HepG2 (cell line): Measurements from ENCODE around the gene COX7A1. TPM values are rescaled to one million over a fixed set of nuclear protein-coding genes. Genes with fewer than 3 reads are reported as not detected.

ENCODE experiments used
- CREM ChIP-seq, 2 experiments: sonication (generic) in 1 of 2; formaldehyde crosslinking in 1 of 2; IDR thresholded peaks; 2 replicates each; pipeline versions ENCODE4 v1.4.0 to v1.6.1; 2016 to 2020; ENCODE audit warnings: antibody characterized with exemption in 1 of 2, mild to moderate bottlenecking in 1 of 2, missing genetic modification reagents in 1 of 2
- ELF1 ChIP-seq: sonication (generic); formaldehyde crosslinking; IDR thresholded peaks from 2 replicates; pipeline ENCODE4 v1.4.0; 2020; ENCODE audit warnings: missing genetic modification reagents
- HNRNPH1 ChIP-seq: fragments of 200-400 bp; formaldehyde crosslinking; optimal IDR thresholded peaks from 2 replicates; pipeline ENCODE3; 2017; ENCODE audit warnings: mild to moderate bottlenecking, low read depth, low read length
- KDM1A ChIP-seq: IDR thresholded peaks from 2 replicates; pipeline ENCODE4 v1.6.1; 2016; ENCODE audit warnings: missing compliant biosample characterization
- MAZ ChIP-seq, 2 experiments: sonication (generic) in 1 of 2; formaldehyde crosslinking in 1 of 2; IDR thresholded peaks; 2 replicates each; pipeline versions ENCODE4 v1.5.0 to v1.6.1; 2012 to 2020; ENCODE audit warnings: low read depth in 2 of 2, mild to moderate bottlenecking in 2 of 2, borderline replicate concordance in 1 of 2, improper control_type of control experiment in 1 of 2, low read length in 1 of 2, missing genetic modification reagents in 1 of 2, moderate library complexity in 1 of 2
- RAD21 ChIP-seq: fragments of 450-650 bp; formaldehyde crosslinking; IDR thresholded peaks from 2 replicates; pipeline ENCODE4 v1.5.0; 2020; ENCODE audit warnings: mild to moderate bottlenecking
- ZMAT3 ChIP-seq: sonication (generic); formaldehyde crosslinking; conservative IDR thresholded peaks from 2 replicates; pipeline ENCODE4 v1.7.0; 2021; ENCODE audit warnings: missing genetic modification reagents
- ZNF460 ChIP-seq: sonication (generic); formaldehyde crosslinking; IDR thresholded peaks from 2 replicates; pipeline ENCODE4 v1.5.1; 2020; ENCODE audit warnings: missing genetic modification reagents, mild to moderate bottlenecking, borderline replicate concordance
- ZNF563 ChIP-seq: sonication (generic); formaldehyde crosslinking; IDR thresholded peaks from 2 replicates; pipeline ENCODE4 v1.8.0; 2022; ENCODE audit warnings: mild to moderate bottlenecking, moderate library complexity, missing genetic modification reagents
- ZNF652 ChIP-seq: IDR thresholded peaks from 2 replicates; pipeline ENCODE4 v1.6.1; 2016; ENCODE audit warnings: low read depth, borderline replicate concordance
- polyA plus RNA-seq, 8 experiments: library from polyadenylated mRNA; depleted of rRNA in 3 of 8; stranded (reverse) in 7 of 8; unstranded in 1 of 8; fragments of >200 nt; fragmentation: Illumina TruSeq in 4 of 8; extraction: Trizol in 4 of 8; gene quantifications; 2 replicates each; pipeline versions ENCODE4 v1.2.1 to v1.2.3, GENCODE V29; 2011 to 2016; ENCODE audit warnings: low read depth in 4 of 8, missing spikeins in 1 of 8, mixed read lengths in 1 of 8; ENCODE audit not compliant: insufficient read depth in 1 of 8
- total RNA-seq, 5 experiments: library from RNA; depleted of rRNA; stranded (reverse); fragments of >200 nt; fragmentation: Illumina TruSeq; extraction: Trizol; gene quantifications; 2 replicates each; pipeline ENCODE4 v1.2.3, GENCODE V29; 2016; ENCODE audit warnings: low read depth in 1 of 5
- TF ChIP-seq, protein P1 (sequence below): sonication (generic); formaldehyde crosslinking; IDR thresholded peaks from 2 replicates; pipeline ENCODE4 v1.5.1; 2020; ENCODE audit warnings: mild to moderate bottlenecking, missing genetic modification reagents
- TF ChIP-seq, protein P2 (sequence below): IDR thresholded peaks from 2 replicates; pipeline ENCODE4 v1.6.1; 2016; ENCODE audit warnings: low read depth, control low read depth
- TF ChIP-seq, protein P3 (sequence below): sonication (generic); formaldehyde crosslinking; IDR thresholded peaks from 2 replicates; pipeline ENCODE4 v1.8.1; 2023; ENCODE audit warnings: mild to moderate bottlenecking, inconsistent platforms, moderate library complexity, missing genetic modification reagents, borderline replicate concordance
- TF ChIP-seq, protein P4 (sequence below): sonication (generic); formaldehyde crosslinking; IDR thresholded peaks from 2 replicates; pipeline ENCODE4 v1.5.0; 2020; ENCODE audit warnings: mild to moderate bottlenecking, missing genetic modification reagents, borderline replicate concordance

The COX7A1 gene
- total and polyA plus RNA-seq, 2 of the 13 experiments (the other 11 are each of a cell fraction or from before 2014, with no cell fraction given), result not detected

DNA sequence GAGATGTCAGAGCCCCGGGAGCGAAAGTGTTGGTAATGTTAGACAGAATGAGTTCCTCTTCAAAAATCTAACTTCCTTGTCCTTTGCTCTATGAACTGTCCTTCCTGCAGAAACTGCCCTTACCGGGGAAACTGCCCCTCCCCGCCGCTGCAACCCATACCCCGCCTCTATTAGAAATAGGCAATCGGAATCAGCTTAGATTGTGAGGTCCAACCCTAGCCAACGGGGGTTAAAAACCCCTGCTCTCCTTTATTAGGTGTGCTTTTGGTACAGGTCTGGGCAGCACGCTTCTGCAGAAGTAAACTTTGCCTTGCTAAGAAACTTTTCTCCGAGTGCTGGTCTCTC, 23.9 kb downstream of the COX7A1 start (continued):
- TF ChIP-seq ZMAT3 (CRISPR knock-in tag) (no peak), ZNF460 (CRISPR knock-in tag) (no peak), HNRNPH1 (no peak), RAD21 (CRISPR knock-in tag) (no peak), MAZ (IDR thresholded peaks at IDR 0.05; ENCODE audit: borderline replicate concordance, low read depth, low read length) (no peak), MAZ (CRISPR knock-in tag; IDR thresholded peaks at IDR 0.05; ENCODE audit: low read depth) (no peak), ZNF652 (CRISPR knock-in tag) (peak; percentile 63; the same call in 1 of the 2 replicates), ELF1 (CRISPR knock-in tag) (no peak), CREM (IDR thresholded peaks at IDR 0.05) (no peak), CREM (CRISPR knock-in tag; IDR thresholded peaks at IDR 0.05) (no peak), KDM1A (no peak), ZNF563 (peak; percentile 47; the same call in 1 of the 2 replicates)
- TF ChIP-seq, protein P1, sequence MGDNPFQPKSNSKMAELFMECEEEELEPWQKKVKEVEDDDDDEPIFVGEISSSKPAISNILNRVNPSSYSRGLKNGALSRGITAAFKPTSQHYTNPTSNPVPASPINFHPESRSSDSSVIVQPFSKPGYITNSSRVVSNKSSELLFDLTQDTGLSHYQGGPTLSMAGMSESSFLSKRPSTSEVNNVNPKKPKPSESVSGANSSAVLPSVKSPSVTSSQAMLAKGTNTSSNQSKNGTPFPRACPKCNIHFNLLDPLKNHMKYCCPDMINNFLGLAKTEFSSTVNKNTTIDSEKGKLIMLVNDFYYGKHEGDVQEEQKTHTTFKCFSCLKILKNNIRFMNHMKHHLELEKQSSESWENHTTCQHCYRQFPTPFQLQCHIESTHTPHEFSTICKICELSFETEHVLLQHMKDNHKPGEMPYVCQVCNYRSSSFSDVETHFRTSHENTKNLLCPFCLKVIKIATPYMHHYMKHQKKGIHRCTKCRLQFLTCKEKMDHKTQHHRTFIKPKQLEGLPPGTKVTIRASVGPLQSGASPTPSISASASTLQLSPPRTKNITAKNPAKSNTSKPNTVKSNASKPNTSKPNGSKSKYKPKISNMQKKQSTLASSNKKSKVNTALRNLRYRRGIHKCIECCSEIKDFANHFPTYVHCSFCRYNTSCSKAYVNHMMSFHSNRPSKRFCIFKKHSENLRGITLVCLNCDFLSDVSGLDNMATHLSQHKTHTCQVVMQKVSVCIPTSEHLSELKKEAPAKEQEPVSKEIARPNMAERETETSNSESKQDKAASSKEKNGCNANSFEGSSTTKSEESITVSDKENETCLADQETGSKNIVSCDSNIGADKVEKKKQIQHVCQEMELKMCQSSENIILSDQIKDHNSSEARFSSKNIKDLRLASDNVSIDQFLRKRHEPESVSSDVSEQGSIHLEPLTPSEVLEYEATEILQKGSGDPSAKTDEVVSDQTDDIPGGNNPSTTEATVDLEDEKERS (CRISPR knock-in tag), result no peak
- TF ChIP-seq, protein P2, sequence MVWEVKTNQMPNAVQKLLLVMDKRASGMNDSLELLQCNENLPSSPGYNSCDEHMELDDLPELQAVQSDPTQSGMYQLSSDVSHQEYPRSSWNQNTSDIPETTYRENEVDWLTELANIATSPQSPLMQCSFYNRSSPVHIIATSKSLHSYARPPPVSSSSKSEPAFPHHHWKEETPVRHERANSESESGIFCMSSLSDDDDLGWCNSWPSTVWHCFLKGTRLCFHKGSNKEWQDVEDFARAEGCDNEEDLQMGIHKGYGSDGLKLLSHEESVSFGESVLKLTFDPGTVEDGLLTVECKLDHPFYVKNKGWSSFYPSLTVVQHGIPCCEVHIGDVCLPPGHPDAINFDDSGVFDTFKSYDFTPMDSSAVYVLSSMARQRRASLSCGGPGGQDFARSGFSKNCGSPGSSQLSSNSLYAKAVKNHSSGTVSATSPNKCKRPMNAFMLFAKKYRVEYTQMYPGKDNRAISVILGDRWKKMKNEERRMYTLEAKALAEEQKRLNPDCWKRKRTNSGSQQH (CRISPR knock-in tag), result no peak
- TF ChIP-seq, protein P3, sequence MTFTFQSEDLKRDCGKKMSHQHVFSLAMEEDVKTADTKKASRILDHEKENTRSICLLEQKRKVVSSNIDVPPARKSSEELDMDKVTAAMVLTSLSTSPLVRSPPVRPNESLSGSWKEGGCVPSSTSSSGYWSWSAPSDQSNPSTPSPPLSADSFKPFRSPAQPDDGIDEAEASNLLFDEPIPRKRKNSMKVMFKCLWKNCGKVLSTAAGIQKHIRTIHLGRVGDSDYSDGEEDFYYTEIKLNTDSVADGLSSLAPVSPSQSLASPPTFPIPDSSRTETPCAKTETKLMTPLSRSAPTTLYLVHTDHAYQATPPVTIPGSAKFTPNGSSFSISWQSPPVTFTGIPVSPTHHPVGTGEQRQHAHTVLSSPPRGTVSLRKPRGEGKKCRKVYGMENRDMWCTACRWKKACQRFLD (CRISPR knock-in tag), result no peak
- TF ChIP-seq, protein P4, sequence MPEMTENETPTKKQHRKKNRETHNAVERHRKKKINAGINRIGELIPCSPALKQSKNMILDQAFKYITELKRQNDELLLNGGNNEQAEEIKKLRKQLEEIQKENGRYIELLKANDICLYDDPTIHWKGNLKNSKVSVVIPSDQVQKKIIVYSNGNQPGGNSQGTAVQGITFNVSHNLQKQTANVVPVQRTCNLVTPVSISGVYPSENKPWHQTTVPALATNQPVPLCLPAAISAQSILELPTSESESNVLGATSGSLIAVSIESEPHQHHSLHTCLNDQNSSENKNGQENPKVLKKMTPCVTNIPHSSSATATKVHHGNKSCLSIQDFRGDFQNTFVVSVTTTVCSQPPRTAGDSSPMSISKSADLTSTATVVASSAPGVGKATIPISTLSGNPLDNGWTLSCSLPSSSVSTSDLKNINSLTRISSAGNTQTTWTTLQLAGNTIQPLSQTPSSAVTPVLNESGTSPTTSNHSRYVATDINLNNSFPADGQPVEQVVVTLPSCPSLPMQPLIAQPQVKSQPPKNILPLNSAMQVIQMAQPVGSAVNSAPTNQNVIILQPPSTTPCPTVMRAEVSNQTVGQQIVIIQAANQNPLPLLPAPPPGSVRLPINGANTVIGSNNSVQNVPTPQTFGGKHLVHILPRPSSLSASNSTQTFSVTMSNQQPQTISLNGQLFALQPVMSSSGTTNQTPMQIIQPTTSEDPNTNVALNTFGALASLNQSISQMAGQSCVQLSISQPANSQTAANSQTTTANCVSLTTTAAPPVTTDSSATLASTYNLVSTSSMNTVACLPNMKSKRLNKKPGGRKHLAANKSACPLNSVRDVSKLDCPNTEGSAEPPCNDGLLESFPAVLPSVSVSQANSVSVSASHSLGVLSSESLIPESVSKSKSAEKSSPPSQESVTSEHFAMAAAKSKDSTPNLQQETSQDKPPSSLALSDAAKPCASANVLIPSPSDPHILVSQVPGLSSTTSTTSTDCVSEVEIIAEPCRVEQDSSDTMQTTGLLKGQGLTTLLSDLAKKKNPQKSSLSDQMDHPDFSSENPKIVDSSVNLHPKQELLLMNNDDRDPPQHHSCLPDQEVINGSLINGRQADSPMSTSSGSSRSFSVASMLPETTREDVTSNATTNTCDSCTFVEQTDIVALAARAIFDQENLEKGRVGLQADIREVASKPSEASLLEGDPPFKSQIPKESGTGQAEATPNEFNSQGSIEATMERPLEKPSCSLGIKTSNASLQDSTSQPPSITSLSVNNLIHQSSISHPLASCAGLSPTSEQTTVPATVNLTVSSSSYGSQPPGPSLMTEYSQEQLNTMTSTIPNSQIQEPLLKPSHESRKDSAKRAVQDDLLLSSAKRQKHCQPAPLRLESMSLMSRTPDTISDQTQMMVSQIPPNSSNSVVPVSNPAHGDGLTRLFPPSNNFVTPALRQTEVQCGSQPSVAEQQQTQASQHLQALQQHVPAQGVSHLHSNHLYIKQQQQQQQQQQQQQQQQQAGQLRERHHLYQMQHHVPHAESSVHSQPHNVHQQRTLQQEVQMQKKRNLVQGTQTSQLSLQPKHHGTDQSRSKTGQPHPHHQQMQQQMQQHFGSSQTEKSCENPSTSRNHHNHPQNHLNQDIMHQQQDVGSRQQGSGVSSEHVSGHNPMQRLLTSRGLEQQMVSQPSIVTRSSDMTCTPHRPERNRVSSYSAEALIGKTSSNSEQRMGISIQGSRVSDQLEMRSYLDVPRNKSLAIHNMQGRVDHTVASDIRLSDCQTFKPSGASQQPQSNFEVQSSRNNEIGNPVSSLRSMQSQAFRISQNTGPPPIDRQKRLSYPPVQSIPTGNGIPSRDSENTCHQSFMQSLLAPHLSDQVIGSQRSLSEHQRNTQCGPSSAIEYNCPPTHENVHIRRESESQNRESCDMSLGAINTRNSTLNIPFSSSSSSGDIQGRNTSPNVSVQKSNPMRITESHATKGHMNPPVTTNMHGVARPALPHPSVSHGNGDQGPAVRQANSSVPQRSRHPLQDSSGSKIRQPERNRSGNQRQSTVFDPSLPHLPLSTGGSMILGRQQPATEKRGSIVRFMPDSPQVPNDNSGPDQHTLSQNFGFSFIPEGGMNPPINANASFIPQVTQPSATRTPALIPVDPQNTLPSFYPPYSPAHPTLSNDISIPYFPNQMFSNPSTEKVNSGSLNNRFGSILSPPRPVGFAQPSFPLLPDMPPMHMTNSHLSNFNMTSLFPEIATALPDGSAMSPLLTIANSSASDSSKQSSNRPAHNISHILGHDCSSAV (CRISPR knock-in tag), result 0 out of 2 replicates have a peak, but pooled peaks have one; percentile 6
